Measurements from ENCODE around the gene LMAN2L. TPM values are rescaled to one million over a fixed set of nuclear protein-coding genes. Genes with fewer than 3 reads are reported as not detected.

The LMAN2L gene
- total and polyA plus RNA-seq, 12 donors, result 12.3 to 36.8 (median 15.8) TPM

DNA sequence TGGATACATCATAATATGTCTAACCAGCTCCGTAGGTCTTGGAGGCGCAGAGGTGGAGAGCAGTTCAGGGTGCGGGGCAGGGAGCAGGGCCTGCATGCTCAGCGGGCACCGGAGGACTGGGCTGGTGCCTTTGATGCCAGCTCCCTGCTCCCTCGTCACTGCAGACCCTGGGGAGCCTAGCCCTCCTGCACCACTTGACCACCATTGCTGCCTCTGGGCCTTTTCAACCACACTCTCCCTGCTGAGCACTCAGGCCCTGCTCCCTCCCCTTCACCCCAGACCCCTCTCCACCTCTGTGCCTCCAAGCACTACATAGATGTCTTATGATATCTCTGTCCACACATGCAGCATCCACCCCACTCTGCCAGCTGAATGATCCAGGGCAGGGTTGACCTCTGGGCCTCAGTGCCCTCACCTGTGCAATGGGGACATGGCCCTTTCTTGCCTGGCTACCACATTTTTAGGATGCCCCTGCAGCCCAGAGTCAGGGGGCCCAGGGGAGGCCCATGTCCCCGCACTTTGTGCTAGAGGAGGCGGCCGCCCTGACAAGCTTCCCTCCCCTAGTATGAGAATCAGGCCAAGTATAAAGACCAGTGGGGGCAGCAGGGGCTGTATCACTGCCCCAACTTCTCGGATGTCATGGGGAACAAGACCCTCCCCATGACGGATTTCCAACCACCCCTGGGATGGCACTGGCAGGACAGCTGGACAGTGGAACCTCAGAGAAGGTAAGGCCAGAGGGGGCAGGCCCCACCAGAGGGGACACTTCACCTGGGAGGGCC lies 51.0 kb downstream of the LMAN2L start:
- peaks cover 3 to 12% of the 10 kb centered on the region in 2 donors for H3K4me1 ChIP-seq (replicated peaks in 1 of 2)
- WGBS, 4 donors, result 86 to 97% (median 94%) methylated on average over 1 to 11 of the region's 11 CpGs
- intact Hi-C loops (cut with DNase I), result no loop called here
- no peaks in the 10 kb centered on the region for H3K36me3 ChIP-seq (replicated peaks in 1 of 2)
- no peaks in the 10 kb centered on the region for H3K9me3 ChIP-seq (replicated peaks in 1 of 3)
- DNase-seq, result no peak
- no peak for TF ChIP-seq POLR2A (IDR thresholded peaks at IDR 0.05)
- TF ChIP-seq, protein P1, sequence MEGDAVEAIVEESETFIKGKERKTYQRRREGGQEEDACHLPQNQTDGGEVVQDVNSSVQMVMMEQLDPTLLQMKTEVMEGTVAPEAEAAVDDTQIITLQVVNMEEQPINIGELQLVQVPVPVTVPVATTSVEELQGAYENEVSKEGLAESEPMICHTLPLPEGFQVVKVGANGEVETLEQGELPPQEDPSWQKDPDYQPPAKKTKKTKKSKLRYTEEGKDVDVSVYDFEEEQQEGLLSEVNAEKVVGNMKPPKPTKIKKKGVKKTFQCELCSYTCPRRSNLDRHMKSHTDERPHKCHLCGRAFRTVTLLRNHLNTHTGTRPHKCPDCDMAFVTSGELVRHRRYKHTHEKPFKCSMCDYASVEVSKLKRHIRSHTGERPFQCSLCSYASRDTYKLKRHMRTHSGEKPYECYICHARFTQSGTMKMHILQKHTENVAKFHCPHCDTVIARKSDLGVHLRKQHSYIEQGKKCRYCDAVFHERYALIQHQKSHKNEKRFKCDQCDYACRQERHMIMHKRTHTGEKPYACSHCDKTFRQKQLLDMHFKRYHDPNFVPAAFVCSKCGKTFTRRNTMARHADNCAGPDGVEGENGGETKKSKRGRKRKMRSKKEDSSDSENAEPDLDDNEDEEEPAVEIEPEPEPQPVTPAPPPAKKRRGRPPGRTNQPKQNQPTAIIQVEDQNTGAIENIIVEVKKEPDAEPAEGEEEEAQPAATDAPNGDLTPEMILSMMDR (IDR thresholded peaks at IDR 0.05), result no peak
- no peak overlapping the region for H3K27ac ChIP-seq
- H3K4me3 ChIP-seq, result no peak overlapping the region
- no peaks in the 10 kb centered on the region for H3K27me3 ChIP-seq

DNA sequence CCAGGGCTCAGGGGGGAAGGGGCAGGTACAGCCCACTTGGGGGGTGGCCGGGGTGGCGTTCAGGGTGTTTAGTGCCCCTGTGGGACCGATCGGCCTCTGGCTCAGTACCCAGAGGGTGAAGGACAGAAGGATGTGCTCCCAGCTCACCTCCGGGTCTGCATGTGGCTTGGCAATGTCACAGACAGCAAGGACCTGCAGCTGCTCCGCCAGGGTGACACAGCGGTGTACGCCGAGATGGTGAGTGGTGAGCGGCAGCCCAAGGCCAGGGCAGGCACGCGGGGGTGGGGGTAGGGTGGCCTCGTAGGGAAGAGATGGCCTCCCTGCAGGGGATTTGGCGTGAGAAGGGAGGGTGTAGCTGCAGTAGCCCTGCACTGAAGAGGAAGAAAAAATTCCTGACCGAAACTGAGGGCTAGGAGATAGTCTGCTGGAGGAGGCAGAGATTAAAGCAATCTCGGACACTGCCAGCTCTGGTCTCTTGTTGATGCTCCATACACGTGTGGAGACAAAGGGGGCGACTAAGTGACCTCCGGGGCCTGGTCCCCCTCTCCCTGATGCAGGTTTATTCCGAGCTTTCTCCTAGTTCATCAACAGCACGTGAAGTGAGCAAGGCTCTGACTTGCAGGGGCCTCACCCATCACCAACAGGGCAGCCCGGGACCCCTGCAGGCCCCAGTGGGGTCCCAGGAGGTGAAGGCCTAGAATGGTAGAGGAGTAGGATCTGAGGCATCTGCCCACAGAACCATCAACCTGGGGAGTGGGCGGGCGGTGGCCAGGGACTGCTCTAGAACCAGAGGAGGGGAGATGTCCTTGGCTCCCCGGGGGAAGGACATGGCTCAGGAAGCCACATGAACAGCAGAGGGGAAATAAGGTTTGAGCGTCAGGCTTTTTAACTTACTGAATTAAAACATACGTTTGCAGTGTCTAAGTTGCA lies 51.9 kb downstream of the LMAN2L start:
- no peaks in the 10 kb centered on the region for H3K36me3 ChIP-seq (replicated peaks in 1 of 2)
- TF ChIP-seq, protein P1 (IDR thresholded peaks at IDR 0.05), result no peak
- no peak for TF ChIP-seq POLR2A (IDR thresholded peaks at IDR 0.05)
- H3K4me1 ChIP-seq (replicated peaks in 1 of 2), result peaks cover 3 to 12% of the 10 kb centered on the region in 2 donors
- WGBS, 4 donors, result 45 to 52% (median 49%) methylated on average over 21 to 27 of the region's 27 CpGs
- H3K27ac ChIP-seq, result peak overlapping the region in 1 of 5 donors; percentile 52
- intact Hi-C loops (cut with DNase I), result no loop called here
- no peak overlapping the region for H3K4me3 ChIP-seq
- no peaks in the 10 kb centered on the region for H3K27me3 ChIP-seq
- H3K9me3 ChIP-seq (replicated peaks in 1 of 3), result no peaks in the 10 kb centered on the region
- DNase-seq, result peak; percentile 61 to 87 (median 83)

DNA sequence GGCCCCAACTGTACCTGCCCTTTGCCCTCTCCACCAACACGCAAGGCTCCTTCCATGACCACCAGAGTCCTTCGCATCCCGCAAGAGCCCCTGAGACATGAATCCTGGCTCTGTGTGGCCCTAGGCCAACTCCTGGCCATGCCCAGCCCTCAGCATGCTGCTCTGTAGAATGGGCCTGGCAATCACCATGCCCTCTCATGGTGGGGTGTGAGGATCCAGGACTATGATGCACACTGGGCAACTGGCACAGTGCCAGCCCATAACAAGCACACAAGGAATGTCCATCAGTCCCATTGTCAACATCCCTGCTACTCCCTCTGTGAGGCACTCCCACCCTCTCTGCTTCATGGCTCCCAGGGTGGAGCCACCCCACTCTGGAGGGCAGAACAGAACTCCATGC lies 52.6 kb downstream of the LMAN2L start:
- Histone ChIP-seq H3K27me3 (no peaks in the 10 kb centered on the region), H3K9me3 (replicated peaks in 1 of 3) (no peaks in the 10 kb centered on the region)
- WGBS, 4 donors, result 95 to 100% (median 97%) methylated on average over 3 of the region's 3 CpGs

More for the DNA sequence above, 52.6 kb downstream of the LMAN2L start:
- Histone ChIP-seq H3K27ac (peak overlapping the region in 1 of 5 donors; percentile 52), H3K4me1 (replicated peaks in 1 of 2) (peaks cover 3 to 12% of the 10 kb centered on the region in 2 donors), H3K36me3 (replicated peaks in 1 of 2) (no peaks in the 10 kb centered on the region), H3K4me3 (no peak overlapping the region)
- intact Hi-C loops (cut with DNase I), result no loop called here
- no peak for DNase-seq
- TF ChIP-seq, protein P1 (IDR thresholded peaks at IDR 0.05), result no peak
- TF ChIP-seq POLR2A (IDR thresholded peaks at IDR 0.05), result no peak
